ENCODE measurements around the gene RAB8B.

GRCh38 chr15:63251701-63252100 lies 62.3 kb downstream of the RAB8B start:
- TF ChIP-seq, protein P1, sequence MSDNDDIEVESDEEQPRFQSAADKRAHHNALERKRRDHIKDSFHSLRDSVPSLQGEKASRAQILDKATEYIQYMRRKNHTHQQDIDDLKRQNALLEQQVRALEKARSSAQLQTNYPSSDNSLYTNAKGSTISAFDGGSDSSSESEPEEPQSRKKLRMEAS (CRISPR knock-in tag; IDR thresholded peaks at IDR 0.05): no peak
- no peak for TF ChIP-seq RBBP5 (IDR thresholded peaks at IDR 0.05; ENCODE audit: borderline replicate concordance, insufficient read depth, low read length, poor library complexity, severe bottlenecking)
- no peak for TF ChIP-seq PHB2 (IDR thresholded peaks at IDR 0.05; ENCODE audit: low read depth)
- no peak for TF ChIP-seq ETV6 (IDR thresholded peaks at IDR 0.05; ENCODE audit: borderline replicate concordance in 1 of 2, low read depth in 2 of 2, low read length in 1 of 2)
- TF ChIP-seq ETV6 (CRISPR knock-in tag; IDR thresholded peaks at IDR 0.05; ENCODE audit: borderline replicate concordance): no peak
- TF ChIP-seq ELF1 (tag; IDR thresholded peaks at IDR 0.05): no peak
- no peak for TF ChIP-seq UBTF (IDR thresholded peaks at IDR 0.05; ENCODE audit: borderline replicate concordance in 1 of 2, low read depth in 2 of 2, low read length in 2 of 2)
- no peak for TF ChIP-seq EZH2 (IDR thresholded peaks at IDR 0.05; ENCODE audit: borderline replicate concordance, low read depth, low read length)
- no peak for TF ChIP-seq CTCF (IDR thresholded peaks at IDR 0.05 in 2 of 3, conservative IDR thresholded peaks at IDR 0.05 in 1 of 3; ENCODE audit: insufficient read depth in 2 of 3, low read depth in 1 of 3, low read length in 3 of 3)
- no peak for TF ChIP-seq USF1 (CRISPR knock-in tag; IDR thresholded peaks at IDR 0.05)
- no peak for TF ChIP-seq SMC3 (conservative IDR thresholded peaks at IDR 0.05; ENCODE audit: insufficient read depth, low read depth, low read length)
